Endothelial cell of hepatic sinusoid (primary cell): ENCODE data around the gene TM6SF1.
"Not testable (repeated sequence)": the region's sequence is repeated elsewhere in the genome, so short reads cannot be mapped to it uniquely, and the experiment has no call there.

Experiments used
- in situ Hi-C: cut with HindIII; loops from 2 replicates; pipeline ENCODE4 v1.10.0; 2017; ENCODE audit warnings: low sequenced_read_pairs

TM6SF1 gene

DNA sequence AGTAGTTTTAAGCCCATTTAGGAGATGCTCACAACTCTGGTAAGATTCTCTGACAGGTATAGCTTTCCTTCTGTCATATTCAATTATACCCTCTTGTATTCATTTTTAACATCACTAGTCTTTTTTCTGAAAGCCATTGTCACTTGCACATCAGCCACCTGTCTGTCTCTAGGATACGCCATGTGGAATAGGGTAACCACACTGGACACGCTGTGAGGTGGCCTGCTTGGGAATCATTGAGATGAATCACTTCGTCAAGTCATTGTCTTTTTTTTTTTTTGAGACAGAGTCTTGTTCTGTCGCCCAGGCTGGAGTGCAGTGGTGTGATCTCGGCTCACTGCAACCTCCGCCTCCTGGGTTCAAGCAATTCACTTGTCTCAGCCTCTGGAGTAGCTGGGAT, 7.4 kb downstream of the TM6SF1 start:
- in situ Hi-C loops, result loop anchor here (5.0 kb wide), 3 partner anchors 37 to 103 kb away; partner anchors contain the start of gene C15orf40

DNA sequence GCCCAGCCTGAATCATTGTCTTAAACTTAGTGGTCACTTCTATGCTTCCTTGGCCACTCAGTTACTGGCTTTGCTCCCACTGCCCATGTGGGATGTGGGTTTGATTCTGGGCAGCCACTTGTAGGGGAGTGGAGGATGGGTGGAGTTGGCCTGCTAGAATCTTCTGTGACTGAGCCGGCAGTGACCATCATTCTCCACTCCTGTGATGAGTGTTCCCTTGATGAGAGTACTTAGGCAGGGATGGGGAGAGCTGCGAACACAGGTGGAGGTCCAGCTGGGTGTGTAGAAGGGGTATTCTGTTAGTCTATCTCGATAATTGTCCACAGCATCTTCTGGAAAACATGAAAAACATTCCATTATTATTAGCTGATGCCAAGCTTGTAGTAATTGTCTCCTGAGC, 8.0 kb downstream of the TM6SF1 start:
- in situ Hi-C loops, result loop anchor here (5.0 kb wide), 2 partner anchors 37 to 72 kb away; no protein-coding TSS in a partner anchor

DNA sequence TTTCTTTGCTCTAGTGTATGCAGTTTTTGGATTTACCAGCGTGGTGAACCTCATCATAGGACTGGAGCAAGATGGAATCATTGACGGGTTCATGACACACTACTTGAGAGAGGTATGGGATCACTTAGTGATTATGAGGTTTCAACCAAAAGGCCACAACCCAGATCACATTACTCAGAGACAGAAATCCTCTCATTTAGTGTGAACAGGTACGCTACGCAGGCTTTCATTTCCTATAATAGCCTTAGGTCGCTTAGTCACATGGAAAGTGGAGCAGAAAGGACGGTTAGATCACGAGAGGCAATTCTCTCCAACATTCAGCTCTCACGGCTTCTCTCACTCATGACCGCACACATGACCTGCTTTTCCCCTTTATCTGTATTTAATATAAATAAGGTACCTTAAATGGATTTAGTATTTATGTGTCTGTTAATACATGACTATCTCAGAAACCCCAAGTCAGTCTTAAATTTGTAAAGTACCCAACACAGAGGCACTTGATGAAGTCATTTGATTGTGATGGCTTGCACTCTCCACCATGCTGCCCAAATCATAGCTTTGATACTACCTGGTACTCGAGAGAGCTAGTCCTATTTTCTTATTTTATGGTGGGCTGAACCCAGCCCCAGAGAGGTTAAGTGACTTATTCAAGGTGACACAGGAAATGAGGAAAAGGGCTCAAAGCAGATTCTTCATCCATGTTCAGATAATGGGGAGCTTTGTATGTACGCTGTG, 8.6 kb downstream of the TM6SF1 start:
- in situ Hi-C loops, result loop anchor here (5.0 kb wide), 2 partner anchors 36 to 71 kb away; no protein-coding TSS in a partner anchor

DNA sequence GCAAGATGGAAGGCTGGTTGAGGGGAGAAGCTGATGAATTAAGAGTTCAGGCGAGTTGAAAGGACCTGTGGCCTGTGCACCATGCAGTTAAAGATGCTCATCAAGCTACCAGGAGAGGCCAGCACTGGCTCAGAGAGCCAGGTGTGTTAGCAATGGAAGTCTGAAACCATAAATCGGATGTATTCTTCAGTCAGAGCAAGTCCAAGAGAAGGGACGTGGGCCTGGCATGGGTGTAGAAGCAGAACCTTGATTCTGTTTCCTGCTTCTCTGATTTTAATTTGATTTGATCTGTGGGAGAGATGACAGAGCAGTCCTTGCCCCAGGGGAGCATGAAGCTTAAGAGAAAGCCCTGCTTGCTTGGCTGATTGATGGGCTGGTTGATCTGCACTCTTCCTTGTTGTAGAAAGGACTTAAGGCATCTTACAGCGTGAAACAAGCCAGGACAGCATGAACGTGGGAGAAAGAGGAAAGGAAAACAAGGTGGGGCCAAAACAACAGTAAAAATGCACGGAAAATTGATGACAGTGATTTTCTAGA, 10.9 kb downstream of the TM6SF1 start:
- in situ Hi-C loops, result loop anchor here (5.0 kb wide), 2 partner anchors 34 to 69 kb away; no protein-coding TSS in a partner anchor

DNA sequence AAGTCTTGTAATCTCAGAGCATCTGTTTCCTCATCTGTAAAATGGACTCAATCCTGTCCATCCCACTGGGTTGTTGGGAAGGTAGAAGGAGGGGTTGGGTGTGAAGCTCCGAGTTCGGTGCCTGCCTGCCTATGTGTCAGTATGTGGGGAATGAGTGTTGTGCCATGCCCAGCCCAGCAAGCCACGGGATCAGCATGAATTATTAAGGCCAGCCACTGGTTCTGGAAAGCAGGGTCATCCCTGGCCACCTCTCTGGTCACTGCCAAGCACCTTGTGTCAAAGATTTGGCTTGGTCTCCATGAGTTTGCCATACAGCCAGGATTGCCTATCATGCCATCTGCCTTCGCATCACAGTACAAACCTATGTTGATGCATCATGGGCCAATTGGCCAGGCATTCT, 11.5 kb downstream of the TM6SF1 start:
- in situ Hi-C loops, result loop anchor here (5.0 kb wide), 2 partner anchors 33 to 68 kb away; no protein-coding TSS in a partner anchor

DNA sequence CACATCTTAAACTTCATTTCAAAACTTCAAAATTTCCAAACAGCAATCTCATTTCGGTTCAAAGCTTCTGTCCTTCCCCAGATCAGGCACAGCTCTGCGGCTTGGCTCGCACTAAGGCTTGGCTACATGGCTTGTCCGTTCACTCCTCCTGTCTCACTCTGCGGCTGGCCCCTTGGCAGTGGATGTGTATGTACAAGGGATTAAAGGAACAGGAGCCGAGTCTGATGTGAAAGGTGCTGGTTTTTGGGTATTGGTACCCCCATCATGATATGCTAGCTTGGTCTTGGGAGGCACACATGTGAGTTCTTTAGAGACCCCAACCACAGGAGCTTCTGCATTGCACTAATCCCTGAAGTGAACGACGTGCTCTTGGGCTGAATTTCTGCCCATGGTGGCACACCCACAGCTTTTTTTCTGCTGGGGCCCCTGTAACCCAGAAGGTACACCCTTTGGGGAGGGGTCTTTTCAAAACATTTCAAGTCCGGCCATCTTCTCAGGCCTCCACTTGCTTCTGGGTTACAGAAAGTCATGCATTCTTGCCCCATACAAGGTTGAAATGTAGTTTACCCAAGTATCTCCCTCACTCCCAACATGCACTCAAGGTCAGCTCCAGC, 12.6 kb downstream of the TM6SF1 start:
- in situ Hi-C loops, result loop anchor here (5.0 kb wide), 2 partner anchors 32 to 67 kb away; no protein-coding TSS in a partner anchor

DNA sequence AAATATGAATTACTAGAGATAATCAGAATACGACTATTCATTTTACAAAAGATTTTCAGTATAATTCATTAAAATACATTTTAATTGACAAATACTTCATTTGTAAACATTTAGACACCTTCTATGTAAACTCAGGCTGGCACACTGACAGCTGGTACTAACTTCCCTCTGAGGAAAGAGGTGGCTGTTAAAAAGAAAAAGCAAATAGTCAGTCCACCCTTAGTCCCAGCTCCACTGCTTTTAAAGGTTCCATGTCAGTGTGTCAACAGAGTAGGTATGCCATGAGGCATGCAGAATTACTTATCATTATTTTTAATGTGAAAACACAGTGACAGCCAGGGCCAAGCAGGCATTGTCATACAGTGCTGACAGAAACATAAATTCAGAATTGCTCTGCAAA, 16.1 kb downstream of the TM6SF1 start:
- in situ Hi-C loops, result no loop called here

DNA sequence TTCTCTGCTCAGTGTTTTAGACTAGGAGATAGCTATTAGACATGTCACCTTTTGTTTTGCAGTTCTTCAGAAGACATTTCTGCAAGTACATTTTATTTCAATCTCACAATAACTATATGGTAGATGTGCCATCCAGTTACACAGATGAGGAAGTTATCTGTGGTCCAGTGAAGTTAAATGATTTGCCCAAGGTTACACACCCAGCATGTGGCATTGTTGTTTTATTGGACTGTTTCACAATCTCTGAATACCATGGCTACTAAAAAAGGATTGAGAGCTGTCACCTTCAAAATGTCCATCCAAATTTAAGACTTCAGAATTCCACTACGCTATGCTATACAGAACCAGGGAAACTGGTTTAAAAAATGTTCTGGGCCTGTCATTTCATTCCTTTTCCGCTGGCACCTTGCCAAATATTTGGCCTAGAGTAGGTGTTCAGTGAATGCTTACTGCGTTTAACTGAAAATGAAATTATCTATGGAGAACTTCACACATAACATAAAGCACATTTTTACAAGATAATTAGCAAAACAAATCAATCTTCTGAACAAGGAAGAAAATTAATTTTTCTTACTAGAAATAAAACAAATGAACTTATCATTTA, 20.2 kb downstream of the TM6SF1 start:
- in situ Hi-C loops, result no loop called here

DNA sequence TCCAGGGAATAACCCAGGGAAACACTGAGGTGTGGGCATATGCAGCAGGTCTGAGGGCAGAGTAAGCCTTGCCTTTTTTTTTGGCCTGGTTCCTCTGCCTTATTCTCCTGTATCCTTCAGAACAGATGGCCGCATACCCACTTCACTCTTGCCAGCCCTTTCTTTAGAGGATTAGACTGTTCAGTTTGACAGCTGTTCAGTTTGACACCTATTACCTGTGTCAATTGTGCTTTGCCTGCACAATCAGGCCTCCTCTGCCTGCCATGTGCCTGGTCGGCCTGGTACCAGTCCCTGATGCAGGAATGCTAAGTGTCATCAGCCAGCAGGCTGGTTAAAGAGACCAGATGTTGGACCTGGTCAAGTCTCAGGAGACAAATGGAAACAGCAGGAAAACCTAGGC, 22.3 kb downstream of the TM6SF1 start:
- in situ Hi-C loops, result no loop called here

DNA sequence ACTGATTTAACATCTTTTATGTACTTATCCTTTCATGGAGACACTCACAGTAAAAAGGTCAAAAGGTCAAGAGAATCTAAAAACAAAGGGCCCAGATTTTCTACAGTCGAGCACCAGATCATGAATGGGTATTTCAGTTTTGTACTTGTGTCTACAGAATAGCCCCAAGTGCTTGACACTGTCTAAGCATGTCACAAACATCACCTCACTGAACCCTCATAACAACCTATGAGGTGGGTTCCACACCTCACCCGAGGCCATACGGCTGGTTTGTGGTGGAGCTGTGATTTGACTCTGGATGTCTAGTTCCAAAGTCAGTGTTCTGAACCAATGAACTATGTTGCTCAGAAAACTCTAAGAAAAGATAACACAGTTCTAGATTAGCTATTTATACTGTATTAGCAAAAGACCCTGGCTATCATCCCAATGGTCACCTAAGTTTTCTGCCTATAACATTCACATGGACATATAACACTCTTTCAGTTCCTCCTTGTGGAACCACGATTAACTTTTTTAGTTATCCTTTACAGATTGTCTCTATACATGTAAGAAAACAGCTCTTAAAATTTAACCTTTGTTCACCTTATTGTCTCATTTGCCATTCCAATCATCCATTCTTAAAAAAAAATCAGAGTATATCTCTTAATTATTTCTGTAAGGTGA, 25.5 kb downstream of the TM6SF1 start:
- in situ Hi-C loops, result no loop called here

DNA sequence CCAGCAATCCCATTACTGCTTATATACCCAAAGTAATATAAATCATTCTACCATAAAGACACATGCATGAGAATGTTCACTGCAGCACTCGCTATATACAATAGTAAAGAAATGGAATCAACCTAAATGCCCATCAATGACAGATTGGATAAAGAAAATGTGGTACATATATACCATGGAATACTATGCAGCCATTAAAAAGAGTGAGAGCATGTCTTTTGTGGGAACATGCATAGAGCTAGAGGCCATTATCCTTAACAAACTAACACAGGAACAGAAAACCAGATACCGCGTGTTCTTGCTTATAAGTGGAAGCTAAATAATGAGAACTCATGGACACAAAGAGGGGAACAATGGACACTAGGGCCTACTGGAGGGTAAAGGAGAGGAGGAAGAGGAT, 34.7 kb downstream of the TM6SF1 start:
- in situ Hi-C loops, result not testable (repeated sequence)

DNA sequence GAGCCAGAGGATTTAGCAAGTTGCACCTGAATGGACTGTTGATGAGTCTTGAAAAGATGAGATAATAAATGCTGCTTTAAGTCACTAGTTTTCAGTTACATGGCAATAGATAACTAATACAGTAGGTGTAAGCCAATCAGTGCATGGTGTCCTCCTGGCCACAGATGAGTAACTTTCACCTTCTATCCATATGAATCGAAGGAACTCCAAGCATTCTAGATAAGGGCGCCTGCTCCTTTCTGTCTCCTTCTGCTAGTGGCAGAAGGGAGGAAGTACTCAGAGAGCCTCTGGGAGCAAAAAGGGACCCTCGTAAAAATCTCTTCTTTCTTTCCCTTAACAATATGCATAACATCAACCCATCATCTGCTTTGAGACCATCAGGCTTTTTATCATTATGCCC, 37.3 kb downstream of the TM6SF1 start:
- in situ Hi-C loops, result no loop called here

DNA sequence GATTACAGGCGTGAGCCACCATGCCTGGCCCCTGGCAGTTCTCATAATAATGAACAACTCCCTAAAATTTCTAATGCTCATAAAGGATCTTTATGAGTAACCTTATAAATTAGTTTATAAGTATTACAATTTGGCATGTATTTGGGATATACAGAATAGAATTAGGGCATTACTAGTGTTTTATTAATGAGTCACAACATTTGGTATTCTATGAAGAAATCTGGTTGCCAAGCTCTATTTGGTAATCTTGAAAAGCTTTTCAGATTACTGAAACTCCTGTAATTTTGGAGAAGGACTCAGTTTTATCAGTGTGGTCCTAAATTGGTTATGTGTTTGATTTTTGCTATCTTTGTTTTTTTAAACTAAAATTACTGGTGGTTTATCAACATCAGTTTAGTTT, 45.8 kb downstream of the TM6SF1 start:
- in situ Hi-C loops, result loop anchor here (5.0 kb wide), 2 partner anchors 36 to 61 kb away; no protein-coding TSS in a partner anchor

DNA sequence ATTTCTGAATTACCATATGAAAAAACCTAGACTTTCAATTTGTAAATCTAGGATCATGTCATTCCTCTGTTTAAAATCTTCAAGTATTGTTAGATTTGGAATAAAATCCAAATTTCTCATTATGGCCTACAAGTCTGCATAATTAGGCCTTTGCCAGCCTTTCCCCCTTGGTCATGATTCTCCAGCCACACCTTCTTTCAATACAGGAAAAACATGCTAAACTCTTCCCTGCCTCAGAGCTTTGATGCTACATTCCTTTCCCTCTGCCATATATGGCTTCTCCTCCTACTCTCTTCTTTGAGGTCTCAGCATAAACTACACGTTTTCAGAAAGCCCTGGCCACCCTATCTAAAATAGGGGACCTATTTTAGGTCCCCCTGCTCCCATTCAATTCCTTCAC, 48.5 kb downstream of the TM6SF1 start:
- in situ Hi-C loops, result no loop called here

DNA sequence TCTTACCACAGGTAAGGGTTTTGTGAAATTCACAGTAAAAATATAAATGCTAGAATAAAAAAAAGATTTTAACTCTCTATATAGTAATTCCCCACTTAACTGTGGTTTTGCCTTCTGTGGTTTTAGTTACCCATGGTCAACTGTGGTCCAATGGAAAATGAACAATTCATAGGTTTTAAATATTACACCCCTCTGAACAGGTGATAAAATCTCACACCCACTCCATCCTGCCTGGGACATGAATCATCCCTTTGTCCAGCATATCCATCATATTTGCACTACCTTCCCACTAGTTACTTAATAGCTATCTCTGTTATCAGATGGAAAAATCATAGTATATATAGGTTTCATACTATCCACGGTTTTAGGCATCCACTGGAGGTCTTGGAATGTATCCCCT, 50.9 kb downstream of the TM6SF1 start:
- in situ Hi-C loops, result no loop called here

DNA sequence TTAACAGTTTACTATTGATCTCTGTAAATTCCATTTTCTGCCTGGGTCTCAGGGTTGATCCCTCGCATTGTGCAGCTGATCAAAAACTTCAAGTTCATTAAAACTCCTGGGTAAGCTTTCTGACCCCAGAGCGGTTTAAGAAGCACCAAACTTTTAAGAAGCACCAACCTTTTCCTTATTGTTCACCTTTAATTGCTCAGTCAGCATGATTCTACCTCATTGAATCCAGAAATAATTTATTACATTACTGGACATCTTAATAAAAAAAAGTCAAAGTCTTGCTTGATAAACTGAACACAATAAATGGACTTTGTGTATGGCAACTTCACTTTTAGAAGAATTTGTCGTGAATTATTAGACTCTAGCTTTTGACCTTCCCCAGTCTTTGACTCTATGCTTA, 53.3 kb downstream of the TM6SF1 start:
- in situ Hi-C loops, result no loop called here

DNA sequence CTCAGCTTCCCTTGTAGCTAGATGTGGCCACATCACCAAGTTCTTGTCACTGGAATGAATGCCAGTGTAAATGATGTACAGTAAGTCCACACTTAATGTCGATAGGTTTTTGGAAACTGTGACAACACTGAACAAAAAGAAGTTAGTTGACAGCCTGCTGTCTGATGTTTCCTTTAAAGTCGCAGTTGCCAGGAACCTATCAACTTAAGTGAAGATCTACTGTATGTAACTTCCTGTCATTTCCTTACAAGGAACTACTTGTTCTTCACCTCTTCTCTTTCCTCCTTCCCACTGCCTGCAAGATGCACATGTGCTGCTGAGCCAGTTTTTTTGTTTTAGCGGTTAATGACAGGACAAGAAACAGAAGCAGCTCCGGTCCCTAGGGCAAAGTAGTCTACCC, 55.6 kb downstream of the TM6SF1 start:
- in situ Hi-C loops, result no loop called here

DNA sequence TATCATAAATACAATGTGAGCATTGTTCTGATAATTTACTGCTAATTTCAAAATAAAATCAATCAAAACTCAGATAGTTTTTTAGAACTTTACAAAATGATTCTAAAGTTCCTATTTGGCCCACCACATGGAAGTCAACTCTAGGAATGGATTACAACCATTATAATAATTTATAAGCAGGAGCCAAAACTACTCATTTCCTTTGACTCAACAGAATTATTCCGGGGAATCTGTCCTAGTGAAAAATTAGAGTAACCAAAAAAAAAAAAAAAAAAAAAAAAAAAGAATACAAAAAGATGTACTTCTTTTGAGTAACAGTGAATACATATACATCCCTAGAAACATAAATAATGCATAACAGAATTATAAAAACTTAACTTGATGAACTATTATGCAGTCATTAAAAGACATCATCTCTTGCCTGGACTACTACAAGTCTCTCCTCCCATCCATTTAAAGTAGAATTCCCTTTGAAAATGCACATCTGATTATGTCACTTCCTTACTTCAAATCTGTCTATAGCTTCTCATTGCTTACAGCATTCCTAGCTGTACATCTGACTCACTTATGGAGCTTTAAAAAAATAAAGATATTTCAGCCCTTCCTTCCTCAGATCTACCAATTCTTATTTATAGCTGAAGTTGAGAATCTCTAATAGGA, 56.8 kb downstream of the TM6SF1 start:
- in situ Hi-C loops, result no loop called here

DNA sequence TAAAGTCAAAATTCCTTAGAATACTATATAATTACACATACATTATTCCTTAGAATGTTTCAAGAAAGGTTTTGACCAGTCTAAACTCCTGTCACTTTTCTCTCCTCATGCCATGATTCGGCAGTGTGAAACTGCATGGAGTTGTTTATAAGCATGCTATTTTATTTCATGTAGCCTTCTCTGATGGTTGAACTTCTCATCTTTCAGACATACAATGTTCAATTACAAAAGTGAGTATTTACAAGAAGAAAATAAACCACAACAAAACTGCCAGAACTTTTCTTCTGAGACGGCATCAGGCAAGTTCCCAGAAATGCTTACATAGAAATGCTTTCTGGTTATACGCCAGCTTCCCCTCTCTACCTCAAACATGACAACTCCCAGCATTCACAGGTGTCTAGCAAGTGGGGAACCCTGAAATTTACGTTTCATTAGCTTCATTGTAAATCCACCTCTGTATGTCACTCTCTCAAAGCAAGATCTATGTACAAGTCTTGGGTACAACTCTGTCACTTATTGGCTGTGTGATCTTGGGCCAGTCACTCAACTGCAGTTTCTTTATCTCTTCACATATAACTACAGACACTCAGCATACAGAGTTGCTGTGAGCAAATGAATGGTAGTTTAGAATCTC, 57.4 kb downstream of the TM6SF1 start:
- in situ Hi-C loops, result no loop called here

DNA sequence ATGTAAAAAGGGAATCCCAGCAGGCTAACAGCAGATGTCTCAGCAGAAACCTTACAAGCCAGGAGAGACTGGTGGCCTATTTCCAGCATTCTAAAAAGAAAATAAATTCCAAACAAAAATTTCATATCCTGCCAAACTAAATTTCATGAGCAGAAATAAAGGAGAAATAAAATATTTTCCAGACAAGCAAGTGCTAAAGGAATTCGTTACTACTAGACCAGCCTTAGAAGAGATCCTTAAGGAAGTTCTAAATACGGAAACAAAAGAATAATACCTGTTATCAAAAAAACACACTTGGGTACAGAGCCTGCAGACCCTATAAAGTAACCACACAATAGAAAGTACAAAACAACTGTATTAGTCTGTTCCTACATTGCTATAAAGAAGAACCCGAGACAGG, 58.8 kb downstream of the TM6SF1 start:
- in situ Hi-C loops, result no loop called here
